ENCODE data around the gene SHISAL1.
"Not testable (repeated sequence)": the region's sequence is repeated elsewhere in the genome, so short reads cannot be mapped to it uniquely, and the experiment has no call there.

Gene SHISAL1

GRCh38 chr22:44234372-44234771 lies 78.4 kb downstream of the SHISAL1 start:
- DNase-seq (ENCODE audit: low spot score): not testable (repeated sequence)

- no peak for DNase-seq (ENCODE audit: low spot score)
Measured at GRCh38 chr22:44231233-44231632, 81.5 kb downstream of the SHISAL1 start.

- DNase-seq (ENCODE audit: low spot score): no peak
Measured at GRCh38 chr22:44229809-44230208, 82.9 kb downstream of the SHISAL1 start.

- no peak for DNase-seq (ENCODE audit: low spot score)
Measured at GRCh38 chr22:44229331-44229730, 83.4 kb downstream of the SHISAL1 start.

- no peak for DNase-seq (ENCODE audit: low spot score)
Measured at GRCh38 chr22:44225812-44226211, 86.9 kb downstream of the SHISAL1 start.

GRCh38 chr22:44225091-44225689 lies 87.6 kb downstream of the SHISAL1 start:
- no peak for DNase-seq (ENCODE audit: low spot score)

GRCh38 chr22:44224166-44224565 lies 88.6 kb downstream of the SHISAL1 start:
- no peak for DNase-seq (ENCODE audit: low spot score)

GRCh38 chr22:44221710-44222475 lies 90.9 kb downstream of the SHISAL1 start:
- DNase-seq (ENCODE audit: low spot score): no peak

- no peak for DNase-seq (ENCODE audit: low spot score)
Measured at GRCh38 chr22:44220727-44221680, 91.7 kb downstream of the SHISAL1 start.

- no peak for DNase-seq (ENCODE audit: low spot score)
Measured at GRCh38 chr22:44219101-44219870, 93.5 kb downstream of the SHISAL1 start.

- no peak for DNase-seq (ENCODE audit: low spot score)
Measured at GRCh38 chr22:44218071-44218470, 94.7 kb downstream of the SHISAL1 start.

GRCh38 chr22:44217346-44217745 lies 95.4 kb downstream of the SHISAL1 start:
- no peak for DNase-seq (ENCODE audit: low spot score)

- no peak for DNase-seq (ENCODE audit: low spot score)
Measured at GRCh38 chr22:44215287-44215686, 97.5 kb downstream of the SHISAL1 start.

GRCh38 chr22:44214764-44215163 lies 98.0 kb downstream of the SHISAL1 start:
- DNase-seq (ENCODE audit: low spot score): no peak

- no peak for DNase-seq (ENCODE audit: low spot score)
Measured at GRCh38 chr22:44214187-44214586, 98.6 kb downstream of the SHISAL1 start.

GRCh38 chr22:44213489-44214043 lies 99.2 kb downstream of the SHISAL1 start:
- DNase-seq (ENCODE audit: low spot score): no peak

GRCh38 chr22:44212936-44213335 lies 99.8 kb downstream of the SHISAL1 start:
- DNase-seq (ENCODE audit: low spot score): peak; percentile 1

- peak; percentile 53 for DNase-seq (ENCODE audit: low spot score)
Measured at GRCh38 chr22:44211946-44212930, 100.5 kb downstream of the SHISAL1 start.

GRCh38 chr22:44211256-44211945 lies 101.3 kb downstream of the SHISAL1 start:
- peak; percentile 37 for DNase-seq (ENCODE audit: low spot score)

- DNase-seq (ENCODE audit: low spot score): no peak
Measured at GRCh38 chr22:44210722-44211121, 102.0 kb downstream of the SHISAL1 start.
